Endometrium (tissue), 2 donors: Measurements from ENCODE around the gene GNG10.
"Not testable (repeated sequence)": the region's sequence is repeated elsewhere in the genome, so short reads cannot be mapped to it uniquely, and the experiment has no call there.

Source experiments
- FAIRE-seq: peaks from 2 replicates; lab custom pipeline; 2012; peaks lifted over from hg19 to GRCh38; lab: Jason Lieb, UNC
- donor health status: control.
- donor health status: control.

GNG10 gene

DNA sequence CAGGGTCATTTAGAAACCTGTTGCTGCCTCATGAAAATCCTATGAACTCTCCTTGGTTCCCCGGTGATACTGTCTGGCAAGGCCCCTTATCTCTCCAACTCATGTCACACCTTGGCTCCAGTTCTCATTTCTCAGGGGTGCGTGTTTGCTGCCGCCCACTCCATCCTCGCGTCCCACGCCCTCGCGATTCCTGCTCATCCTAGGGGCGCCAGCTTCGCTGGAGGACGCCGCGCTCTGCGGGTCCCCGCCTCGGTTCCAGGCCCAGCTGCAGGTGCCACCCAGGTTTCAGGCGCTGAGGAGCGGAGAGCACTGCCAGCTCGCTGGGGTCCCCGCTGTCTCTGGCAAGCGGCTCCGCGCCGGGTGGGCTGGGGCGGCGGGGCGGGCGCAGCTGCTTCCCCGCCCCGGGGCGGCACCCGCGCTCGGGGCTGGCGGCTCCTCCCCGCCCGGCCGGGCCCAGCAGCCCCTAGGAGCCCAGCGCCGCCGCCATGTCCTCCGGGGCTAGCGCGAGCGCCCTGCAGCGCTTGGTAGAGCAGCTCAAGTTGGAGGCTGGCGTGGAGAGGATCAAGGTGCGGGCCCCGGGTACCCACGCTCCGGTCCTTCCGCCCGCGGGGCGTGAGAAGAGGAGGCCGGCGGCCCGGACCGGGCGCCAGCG, at the start of gene GNG10:
GNG10 (plus strand) TSS at position 456 of the 652 bp plus-strand sequence; CDS start at position 486, 30 bp downstream.
- FAIRE-seq, result no peak

DNA sequence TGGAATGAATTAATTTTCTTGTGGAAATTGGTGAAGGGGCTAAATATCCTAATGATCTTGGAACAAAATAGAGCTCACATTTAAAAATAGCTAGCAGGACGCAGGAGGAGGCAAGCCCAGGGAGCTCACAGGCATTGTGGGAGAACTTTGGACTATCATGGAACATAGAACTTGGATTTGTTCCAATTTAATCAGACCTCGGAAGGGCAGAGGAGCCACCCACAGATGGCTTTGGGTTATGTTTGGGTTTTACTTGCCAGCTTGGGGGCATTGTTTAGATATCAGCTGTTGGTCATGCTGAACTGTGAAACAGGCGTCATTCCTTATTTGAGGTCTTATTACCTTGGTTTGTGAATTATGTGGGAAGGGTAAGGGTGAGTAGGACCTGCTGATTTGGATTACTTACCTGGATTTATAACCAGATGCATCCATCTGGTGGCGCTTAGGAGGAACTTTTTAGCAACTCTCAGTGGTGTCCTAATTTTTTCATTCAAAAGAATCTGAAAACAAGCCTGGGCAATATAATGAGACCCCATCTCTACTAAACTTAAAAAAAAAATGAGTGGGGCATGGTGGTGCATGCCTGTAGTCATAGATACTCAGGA, 47.9 kb upstream of the GNG10 start:
- FAIRE-seq, result no peak

DNA sequence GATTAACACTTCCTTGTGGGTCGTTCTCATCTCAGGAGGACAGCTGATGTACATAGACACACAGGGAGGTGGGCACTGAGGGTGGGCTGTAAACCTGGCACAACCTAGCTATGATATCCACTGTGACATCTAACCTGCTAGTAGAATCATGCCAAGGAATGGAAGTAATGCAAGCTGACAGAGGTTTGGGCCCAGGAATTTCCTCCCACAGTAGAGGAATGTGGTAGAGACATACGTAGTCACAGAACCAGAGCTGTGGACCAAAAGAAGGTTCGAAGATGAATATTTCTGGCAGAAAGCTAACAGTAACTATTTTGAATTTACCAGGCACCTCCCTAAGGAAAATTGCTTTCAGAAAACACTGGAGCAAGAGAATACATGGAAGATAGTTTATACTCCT, 45.5 kb upstream of the GNG10 start:
- FAIRE-seq, result no peak

DNA sequence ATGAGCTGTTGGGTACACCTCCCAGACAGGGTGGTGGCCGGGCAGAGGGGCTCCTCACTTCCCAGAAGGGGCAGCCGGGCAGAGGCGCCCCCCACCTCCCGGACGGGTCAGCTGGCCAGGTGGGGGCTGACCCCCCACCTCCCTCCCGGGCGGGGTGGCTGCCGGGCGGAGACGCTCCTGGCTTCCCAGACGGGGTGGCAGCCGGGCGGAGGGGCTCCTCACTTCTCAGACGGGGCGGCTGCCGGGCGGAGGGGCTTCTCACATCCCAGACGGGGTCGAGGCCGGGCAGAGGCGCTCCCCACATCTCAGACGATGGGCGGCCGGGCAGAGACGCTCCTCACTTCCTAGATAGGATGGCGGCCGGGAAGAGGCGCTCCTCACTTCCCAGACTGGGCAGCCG, 44.1 kb upstream of the GNG10 start:
- not testable (repeated sequence) for FAIRE-seq

DNA sequence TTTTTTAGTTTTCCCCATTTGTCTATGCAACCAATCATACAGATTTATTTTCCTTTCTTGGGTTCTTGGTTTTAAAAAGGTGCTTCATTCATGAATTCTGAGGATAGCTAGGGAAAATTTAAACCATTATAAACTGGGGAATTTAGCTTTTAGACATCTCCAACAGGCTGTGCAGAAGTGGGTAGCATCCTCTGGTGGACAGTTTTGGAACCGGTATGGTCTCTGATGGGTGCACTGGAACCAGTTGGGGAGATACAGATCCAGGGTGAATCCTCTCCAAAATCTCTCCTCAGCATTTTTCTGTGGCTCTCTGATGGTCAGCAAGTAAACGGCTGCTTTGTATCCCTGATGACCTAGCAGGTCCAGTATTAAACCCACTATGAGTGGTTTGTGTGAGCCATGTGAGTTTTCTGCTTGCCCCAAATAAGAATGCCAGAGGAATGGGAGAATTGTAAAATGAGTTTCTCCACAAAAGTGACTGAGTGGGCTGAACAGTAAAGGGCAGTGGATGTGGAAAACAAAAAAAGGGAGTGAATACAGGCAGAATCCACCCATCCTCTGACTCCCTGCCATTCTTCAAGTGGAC, 39.4 kb upstream of the GNG10 start:
- FAIRE-seq, result no peak

DNA sequence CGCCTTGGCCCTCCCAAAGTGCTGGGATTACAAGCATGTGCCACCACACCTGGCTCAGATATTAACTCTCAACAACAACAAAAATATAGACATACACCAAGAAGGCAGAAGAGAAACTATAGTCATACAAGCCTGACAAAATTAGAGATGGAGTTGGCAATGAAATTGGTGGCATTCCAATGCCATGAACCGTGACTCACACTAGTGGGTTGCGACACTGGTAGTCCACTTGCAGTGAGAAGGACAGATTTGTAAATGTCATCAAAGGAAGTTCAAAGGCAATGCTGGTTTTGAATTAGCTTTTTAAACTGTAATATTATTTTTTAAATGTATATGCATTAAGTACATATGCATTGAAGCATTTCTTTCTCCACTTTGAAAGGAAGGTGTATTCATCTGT, 38.8 kb upstream of the GNG10 start:
- no peak for FAIRE-seq

DNA sequence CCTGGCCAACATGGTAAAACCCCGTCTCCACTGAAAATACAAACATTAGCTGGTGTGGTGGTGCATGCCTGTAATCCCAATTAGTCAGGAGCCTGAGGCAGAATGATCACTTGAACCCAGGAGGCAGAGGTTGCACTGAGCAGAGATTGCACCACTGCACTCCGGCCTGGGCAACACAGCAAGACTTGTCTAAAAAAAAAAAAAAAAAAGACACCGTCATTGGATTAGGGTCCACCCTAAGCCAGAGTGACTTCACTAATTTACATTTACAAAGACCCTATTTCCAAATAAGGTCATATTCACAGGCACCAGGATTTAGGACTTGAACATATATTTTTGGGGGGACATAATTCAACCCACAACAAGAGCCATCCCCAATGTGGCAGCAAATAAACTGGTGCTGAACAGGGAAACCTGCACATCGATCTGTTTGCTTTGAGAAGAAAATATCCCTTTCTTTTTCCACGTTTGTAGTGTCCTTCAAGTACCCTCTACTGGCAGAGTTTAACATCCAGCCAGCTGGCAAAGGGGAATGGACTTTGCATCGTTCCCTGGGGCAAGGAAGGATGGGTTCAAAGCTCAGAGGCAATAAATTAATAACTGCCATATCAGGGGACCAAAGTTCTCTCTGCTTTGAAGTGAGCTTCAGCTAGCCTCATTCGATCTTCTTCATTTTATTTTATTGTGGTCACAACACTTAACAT, 34.0 kb upstream of the GNG10 start:
- no peak for FAIRE-seq

DNA sequence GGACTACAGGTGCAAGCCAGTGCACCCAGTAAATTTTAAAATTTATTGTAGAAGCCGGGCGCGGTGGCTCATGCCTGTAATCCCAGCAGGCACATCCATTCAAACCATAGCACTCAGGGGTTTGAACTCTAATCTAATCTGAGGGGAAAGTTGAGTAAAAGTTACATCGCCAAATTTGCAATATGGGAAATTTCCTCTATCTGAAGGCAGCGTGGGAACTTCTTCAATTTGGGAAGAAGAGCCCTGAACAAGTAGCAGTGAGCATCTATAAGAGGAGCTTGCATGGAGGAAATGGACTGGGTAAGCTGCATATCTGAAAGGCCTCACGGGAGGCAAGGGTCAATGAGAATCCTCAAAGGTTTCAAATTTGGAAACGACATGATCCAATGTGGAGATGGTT, 33.0 kb upstream of the GNG10 start:
- FAIRE-seq, result no peak

DNA sequence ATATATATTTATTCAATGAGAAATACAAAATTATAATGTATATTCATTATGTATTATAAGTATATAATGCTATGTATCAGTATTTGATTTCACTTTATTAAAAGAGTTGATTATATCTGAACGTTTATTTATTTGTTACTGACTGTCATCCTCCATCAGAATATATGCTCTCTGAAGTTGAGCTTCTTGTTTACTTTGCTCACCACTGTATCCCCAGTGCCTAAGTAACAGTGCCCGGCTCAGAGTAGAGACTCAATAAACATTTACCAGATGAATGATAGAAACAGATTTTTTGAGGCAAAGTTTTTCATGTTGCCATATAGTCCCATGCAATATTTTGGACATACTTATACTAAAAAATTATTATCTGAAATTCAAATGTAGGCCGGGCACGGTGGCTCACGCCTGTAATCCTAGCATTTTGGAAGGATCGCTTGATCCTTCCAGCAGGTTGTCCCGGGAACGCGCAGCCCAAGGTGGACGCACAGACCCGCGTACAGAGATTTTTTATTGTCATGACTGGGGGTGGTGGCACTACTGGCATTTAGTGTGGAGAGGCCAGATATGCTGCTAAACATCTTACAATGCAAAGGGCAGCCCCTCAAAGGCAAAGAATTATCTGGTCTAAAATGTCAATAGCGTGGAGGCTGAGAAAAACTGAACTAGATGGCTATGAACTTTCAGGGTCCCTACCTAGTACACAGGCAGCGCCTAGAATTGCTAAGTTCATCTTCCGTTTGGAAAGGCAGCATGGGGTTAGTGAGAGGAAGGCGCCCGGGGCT, 31.0 kb upstream of the GNG10 start:
- no peak for FAIRE-seq

DNA sequence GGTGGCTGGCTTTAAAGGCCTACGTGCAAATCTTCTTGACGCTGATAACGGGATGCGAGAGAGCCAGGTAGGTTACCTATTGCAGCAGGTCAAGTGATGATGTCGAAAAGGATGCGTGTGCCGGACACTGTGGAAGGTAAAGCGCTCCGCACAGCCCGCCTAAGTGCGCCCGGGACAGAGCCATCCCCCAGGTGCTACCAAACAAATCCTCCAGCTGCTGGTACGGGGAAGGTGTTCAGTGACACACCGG, 30.5 kb upstream of the GNG10 start:
- peak; percentile 77 for FAIRE-seq

DNA sequence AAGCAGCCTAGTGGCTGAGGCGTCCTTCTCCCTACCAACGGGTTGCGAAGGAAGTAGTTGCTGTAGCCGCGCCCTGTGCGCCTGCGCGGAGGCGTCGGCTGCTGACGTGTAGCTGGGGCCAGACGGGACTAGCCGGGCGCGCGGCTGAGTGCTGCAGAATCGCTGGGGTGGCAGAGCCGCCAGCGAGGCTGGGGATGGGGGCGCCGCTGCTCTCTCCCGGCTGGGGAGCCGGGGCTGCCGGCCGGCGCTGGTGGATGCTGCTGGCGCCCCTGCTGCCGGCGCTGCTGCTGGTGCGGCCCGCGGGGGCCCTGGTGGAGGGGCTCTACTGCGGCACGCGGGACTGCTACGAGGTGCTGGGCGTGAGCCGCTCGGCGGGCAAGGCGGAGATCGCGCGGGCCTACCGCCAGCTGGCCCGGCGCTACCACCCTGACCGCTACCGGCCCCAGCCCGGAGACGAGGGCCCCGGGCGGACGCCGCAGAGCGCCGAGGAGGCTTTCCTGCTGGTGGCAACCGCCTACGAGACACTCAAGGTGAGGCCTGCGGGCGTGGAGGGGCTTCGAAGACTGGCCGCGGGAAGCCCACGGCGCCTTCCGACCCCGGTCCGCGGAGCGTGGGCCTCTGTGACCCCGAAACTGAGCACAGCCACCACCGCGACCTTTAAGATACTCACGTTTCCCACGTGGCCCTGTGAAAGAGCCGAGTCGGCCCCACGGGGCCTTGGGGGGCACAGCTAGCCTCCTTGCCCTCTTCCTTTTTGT, 30.0 kb upstream of the GNG10 start, which contains the start of gene DNAJC25:
DNAJC25 (plus strand) TSS at position 121 of the 758 bp plus-strand sequence; CDS start at position 195, 74 bp downstream.
- no peak for FAIRE-seq

DNA sequence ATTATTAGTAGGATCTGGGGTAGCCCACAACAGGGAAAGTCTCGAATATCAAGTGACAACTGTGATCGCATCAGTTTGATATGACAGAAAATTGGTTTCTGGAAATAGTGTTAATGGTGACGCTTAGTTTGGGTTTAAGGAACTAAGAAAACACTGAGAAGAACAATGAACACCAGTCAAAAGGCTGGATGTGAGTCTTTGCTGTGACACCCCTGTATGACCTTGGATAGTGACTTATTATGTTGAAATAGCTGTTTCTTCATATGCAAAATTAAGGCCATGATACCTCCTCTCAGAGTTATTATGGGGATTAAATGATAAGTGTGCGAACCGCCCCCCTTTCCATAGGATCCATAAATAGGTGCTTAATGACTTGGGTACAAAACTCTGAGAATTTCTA, 29.3 kb upstream of the GNG10 start:
- no peak for FAIRE-seq

DNA sequence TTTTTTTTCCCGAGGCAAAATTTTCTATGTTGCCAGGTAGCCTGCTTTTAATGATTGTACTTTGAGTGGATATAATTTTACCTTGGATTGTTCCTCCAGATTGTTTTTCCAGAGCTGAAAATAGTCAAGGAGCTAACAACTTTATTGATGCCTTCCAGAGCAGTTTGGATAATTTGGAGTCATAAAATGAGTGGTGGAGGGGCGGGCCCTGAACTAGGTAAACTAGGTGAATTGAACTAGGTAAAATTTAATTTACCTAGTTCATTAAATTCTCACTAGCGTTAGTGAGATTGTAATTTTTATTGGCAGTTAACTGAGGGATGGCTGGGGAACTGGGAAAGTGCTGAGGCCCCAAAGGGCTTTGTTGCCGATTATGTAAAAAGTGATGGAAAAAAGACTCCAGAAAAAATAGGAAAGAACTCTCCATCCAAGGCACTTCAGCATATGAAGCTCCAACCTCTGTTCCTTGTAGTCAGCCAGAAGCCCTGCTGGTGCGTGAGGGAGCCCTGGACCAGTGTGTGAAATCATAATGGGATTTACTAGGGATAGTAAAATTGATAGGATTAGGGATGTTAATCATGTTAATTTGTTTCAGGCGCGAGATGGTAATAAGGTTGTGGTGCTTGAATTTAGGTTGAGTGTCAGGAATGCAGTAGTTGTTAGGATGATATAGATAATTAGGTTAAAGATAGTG, 28.6 kb upstream of the GNG10 start:
- no peak for FAIRE-seq

DNA sequence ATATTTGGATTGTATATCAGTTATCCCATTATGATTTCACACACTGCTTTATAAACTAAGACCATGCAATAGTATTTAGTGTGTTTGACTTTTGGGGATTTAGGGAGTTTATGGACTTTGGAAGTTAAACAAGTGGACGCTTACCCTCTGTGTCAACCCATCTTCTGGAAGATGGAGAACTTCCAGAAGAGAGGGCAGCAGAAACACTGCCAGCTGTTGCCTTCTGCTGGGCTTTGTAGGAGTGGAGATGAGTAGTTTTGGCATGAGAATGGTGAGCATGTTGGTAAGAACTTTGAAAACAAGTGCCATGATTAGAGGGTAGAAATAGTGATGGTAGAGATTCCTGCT, 28.0 kb upstream of the GNG10 start:
- no peak for FAIRE-seq

DNA sequence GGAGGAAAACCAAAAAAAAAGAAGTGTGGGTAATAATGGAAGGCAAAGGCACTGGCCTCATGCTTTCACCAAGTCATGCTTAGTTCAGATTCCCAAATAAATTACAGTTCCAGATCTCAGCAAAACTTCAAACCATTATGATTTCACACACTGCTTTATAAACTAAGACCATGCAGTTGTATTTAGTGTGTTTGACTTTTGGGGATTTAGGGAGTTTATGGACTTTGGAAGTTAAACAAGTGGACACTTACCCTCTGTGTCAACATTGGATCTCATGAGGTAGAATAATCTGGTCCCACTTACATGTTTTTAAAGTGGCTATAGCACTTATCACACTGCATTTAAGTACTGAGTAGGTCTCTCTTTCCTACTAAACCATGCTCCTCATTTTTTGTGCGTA, 26.5 kb upstream of the GNG10 start:
- FAIRE-seq, result no peak

DNA sequence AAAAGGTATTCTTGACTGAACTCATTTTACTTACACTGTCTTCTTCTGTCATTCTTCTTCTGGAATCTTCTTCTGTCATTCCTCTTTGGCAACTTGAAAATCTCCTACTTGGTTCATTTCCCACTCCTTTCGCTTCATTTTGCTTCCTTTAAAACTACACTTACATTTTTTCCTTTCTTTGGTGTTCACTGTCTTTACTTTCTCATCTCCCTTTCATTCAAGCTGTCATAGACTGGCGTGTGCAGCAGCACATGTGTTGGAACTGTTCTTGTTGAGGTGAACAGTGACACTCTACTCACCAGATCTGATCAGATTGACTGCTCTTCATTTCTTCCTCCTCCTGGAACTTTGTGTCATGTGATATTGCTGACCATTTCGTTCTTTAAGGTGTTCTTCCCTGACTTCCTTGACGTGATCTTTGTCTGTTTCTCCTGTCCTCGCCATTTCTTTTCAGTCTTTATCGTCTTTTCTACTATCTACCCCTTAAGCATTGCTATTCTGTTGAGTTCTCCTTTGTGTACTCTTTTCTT, 23.9 kb upstream of the GNG10 start:
- FAIRE-seq, result no peak

DNA sequence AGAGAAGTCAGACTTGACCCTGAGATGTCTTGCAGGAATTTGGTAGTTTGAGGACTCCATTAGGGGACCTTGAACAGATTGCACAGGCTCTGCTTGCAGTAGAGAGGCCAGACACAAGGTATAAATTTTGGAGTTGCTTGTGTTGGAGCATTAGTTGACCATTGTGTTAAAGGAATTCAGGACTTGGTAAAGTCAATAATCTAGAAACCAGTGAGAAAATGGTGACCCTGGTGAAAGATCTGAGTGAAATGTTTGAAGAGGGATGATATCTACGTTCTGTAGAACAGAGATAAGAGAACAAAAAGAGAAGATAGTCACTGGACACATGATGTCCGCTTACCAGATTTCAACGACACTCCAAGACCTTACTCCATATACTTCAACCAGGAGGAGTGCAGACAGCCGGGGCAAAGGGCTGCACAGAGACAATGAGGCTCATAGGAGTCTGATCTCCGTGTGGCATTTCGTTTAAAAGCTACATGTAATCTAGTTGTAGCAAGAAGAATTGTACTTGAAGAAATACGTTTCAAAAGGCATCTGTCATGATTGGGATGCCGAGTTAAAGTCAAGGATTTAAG, 17.1 kb upstream of the GNG10 start:
- FAIRE-seq, result no peak

DNA sequence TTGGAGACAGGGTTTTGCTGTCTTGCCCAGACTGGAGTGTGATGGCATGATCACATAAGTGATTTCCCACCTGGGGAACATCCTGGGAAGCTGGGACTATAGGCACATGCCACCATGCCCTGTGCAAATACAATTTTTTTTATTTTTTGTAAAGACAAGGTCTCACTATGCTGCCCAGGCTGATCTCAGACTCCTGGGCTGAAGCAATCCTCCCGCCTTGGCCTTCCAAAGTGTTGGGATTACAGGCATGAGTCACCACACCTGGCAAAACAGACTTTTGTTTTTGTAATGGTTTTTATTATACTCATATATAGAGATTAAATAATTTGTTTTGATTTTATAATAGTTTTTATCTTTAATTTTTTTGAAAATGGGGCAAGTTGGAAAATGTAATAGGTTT, 15.6 kb upstream of the GNG10 start:
- no peak for FAIRE-seq

DNA sequence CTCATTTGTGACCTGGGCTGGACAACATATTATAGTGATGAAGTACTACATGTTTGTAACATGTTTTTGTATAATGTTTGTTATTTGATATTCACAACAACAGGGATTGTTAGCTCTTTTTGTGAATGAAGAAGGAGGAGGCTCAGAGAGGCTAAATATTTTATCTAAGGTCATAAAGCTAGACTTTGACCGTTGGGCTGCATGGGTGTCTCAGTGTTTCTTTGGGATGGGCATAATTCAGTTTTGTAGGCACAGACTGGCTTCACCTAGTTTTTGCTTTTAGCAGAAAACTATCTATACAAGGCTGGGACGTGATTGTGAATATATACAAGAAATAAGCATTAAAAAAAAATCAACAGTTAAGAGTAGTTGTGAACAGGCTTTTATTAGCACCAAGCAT, 15.0 kb upstream of the GNG10 start:
- FAIRE-seq, result no peak

DNA sequence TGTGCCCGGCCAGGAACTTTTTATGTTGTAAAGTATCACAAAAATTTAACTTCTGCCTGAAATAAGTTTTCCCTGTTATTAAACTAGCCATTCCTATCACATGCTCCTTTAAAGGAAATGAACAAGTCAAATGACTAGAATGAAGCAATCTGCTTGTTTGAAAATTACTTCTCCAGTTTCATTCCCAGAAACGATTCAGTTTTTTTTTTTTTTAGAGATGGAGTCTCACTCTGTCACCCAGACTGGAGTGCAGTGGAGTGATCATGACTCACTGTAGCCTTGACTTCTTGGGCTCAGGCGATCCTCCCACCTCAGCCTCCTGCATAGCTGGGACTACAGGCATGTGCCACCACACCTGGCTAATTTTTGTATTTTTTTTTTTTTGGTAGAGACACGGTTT, 13.3 kb upstream of the GNG10 start:
- FAIRE-seq, result no peak

DNA sequence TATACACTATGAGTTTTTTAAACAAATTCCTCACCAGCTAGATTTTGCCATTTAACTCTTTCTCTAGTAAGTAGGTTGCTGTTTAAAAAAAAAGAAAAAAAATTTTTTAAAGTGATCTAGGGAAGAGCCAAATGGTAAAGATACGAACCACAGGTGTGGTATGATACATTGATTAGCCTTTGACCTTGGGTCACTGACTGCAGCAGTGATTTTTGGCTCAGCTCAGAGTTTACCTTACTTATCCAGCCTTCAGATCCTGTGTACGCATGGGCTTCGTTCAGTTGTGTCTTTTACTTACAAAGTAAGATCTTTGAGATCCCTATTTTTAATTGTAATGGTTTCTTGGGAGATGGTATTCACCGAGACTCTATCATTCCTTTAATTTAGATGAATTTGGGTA, 12.4 kb upstream of the GNG10 start:
- FAIRE-seq, result no peak
